GM19043 (cell line): ENCODE results near the gene GAS2.

Experiments used
- ATAC-seq: cut with Tn5 transposase; IDR thresholded peaks from one replicate; pipeline ENCODE4 v1.9.1; 2021; ENCODE audit warnings: low read depth; ENCODE audit not compliant: unreplicated experiment

Gene GAS2

GRCh38 chr11:22846726-22847125 lies 180.3 kb downstream of the GAS2 start:
- ATAC-seq = no peak

- no peak for ATAC-seq
Measured at GRCh38 chr11:22851477-22851876, 185.1 kb downstream of the GAS2 start.

GRCh38 chr11:22859756-22860155 lies 193.3 kb downstream of the GAS2 start:
- no peak for ATAC-seq

GRCh38 chr11:22860241-22860640 lies 193.8 kb downstream of the GAS2 start, which contains the start of gene CCDC179:
Gene CCDC179, minus strand, starts transcription at chr11:22860474. Its CDS starts 53 bp downstream, at chr11:22860421.
- no peak for ATAC-seq
